Ishikawa (cell line): ENCODE data around the gene COX7B2.

ENCODE experiments used
- CEBPB ChIP-seq: IDR thresholded peaks from 2 replicates; pipeline ENCODE4 v1.6.1; 2012
- CREB1 ChIP-seq: IDR thresholded peaks from 2 replicates; pipeline ENCODE4 v1.6.1; 2012; ENCODE audit warnings: low read depth
- EGR1 ChIP-seq: IDR thresholded peaks from 2 replicates; pipeline ENCODE4 v1.6.1; 2012
- EP300 ChIP-seq: IDR thresholded peaks from 2 replicates; pipeline ENCODE4 v1.6.1; 2012; ENCODE audit warnings: borderline replicate concordance
- FOXM1 ChIP-seq: IDR thresholded peaks from 2 replicates; pipeline ENCODE4 v1.6.1; 2012; ENCODE audit warnings: low read depth, borderline replicate concordance
- MAX ChIP-seq: IDR thresholded peaks from 2 replicates; pipeline ENCODE4 v1.6.1; 2012
- NFIC ChIP-seq: IDR thresholded peaks from 2 replicates; pipeline ENCODE4 v1.6.1; 2012
- RAD21 ChIP-seq: IDR thresholded peaks from 2 replicates; pipeline ENCODE4 v1.6.1; 2012; ENCODE audit warnings: low read depth
- REST ChIP-seq: IDR thresholded peaks from 2 replicates; pipeline ENCODE4 v1.6.1; 2012; ENCODE audit warnings: low read depth, mild to moderate bottlenecking
- TAF1 ChIP-seq: IDR thresholded peaks from 2 replicates; pipeline ENCODE4 v1.6.1; 2012; ENCODE audit warnings: low read depth, mild to moderate bottlenecking
- TCF12 ChIP-seq: IDR thresholded peaks from 2 replicates; pipeline ENCODE4 v1.6.1; 2012; ENCODE audit warnings: low read depth
- TEAD4 ChIP-seq: IDR thresholded peaks from 2 replicates; pipeline ENCODE4 v1.6.1; 2012
- USF1 ChIP-seq: IDR thresholded peaks from 2 replicates; pipeline ENCODE4 v1.6.1; 2012
- YY1 ChIP-seq: IDR thresholded peaks from 2 replicates; pipeline ENCODE4 v1.6.1; 2012; ENCODE audit warnings: low read depth
- ZBTB7A ChIP-seq: IDR thresholded peaks from 2 replicates; pipeline ENCODE4 v1.6.1; 2012; ENCODE audit warnings: low read depth

The COX7B2 gene

GRCh38 chr4:46934726-46935125, 25.7 kb upstream of the COX7B2 start:
- TF ChIP-seq TEAD4 (no peak), YY1 (no peak), NFIC (no peak), USF1 (no peak)

GRCh38 chr4:46933686-46934085, 24.6 kb upstream of the COX7B2 start:
- TF ChIP-seq MAX (no peak), CREB1 (no peak), TEAD4 (no peak), EGR1 (no peak), TAF1 (no peak), ZBTB7A (no peak), CEBPB (no peak), FOXM1 (no peak)

GRCh38 chr4:46931981-46932380, 22.9 kb upstream of the COX7B2 start:
- TF ChIP-seq RAD21 (peak; percentile 58), TEAD4 (no peak)

- TF ChIP-seq TAF1 = no peak
Observed at GRCh38 chr4:46930891-46931290, 21.8 kb upstream of the COX7B2 start.

- TF ChIP-seq CEBPB = no peak
- TF ChIP-seq CREB1 = no peak
- TF ChIP-seq TAF1 = no peak
- no peak for TF ChIP-seq REST
Observed at GRCh38 chr4:46927201-46927600, 18.2 kb upstream of the COX7B2 start.

GRCh38 chr4:46924789-46925529, 15.9 kb upstream of the COX7B2 start:
- TF ChIP-seq TCF12 = no peak
- no peak for TF ChIP-seq EP300
- TF ChIP-seq EGR1 = no peak
- TF ChIP-seq RAD21 = no peak
- TF ChIP-seq CEBPB = no peak
- TF ChIP-seq MAX = no peak
- no peak for TF ChIP-seq NFIC
- no peak for TF ChIP-seq TAF1
- no peak for TF ChIP-seq CREB1
- TF ChIP-seq TEAD4 = no peak
- no peak for TF ChIP-seq USF1
- no peak for TF ChIP-seq ZBTB7A

GRCh38 chr4:46922205-46922604, 13.2 kb upstream of the COX7B2 start:
- TF ChIP-seq FOXM1 = no peak
- no peak for TF ChIP-seq CEBPB
- TF ChIP-seq YY1 = no peak
- no peak for TF ChIP-seq RAD21
- TF ChIP-seq USF1 = no peak
- no peak for TF ChIP-seq TEAD4
- no peak for TF ChIP-seq CREB1
- TF ChIP-seq NFIC = no peak
- TF ChIP-seq REST = no peak
- no peak for TF ChIP-seq EGR1
- no peak for TF ChIP-seq TCF12
- TF ChIP-seq TAF1 = no peak
- TF ChIP-seq MAX = no peak
- TF ChIP-seq EP300 = no peak
- no peak for TF ChIP-seq ZBTB7A
